Lung (tissue), 12 donors: ENCODE measurements around the gene BAZ1A. TPM values are rescaled to one million over a fixed set of nuclear protein-coding genes. Genes with fewer than 3 reads are reported as not detected.

Source experiments
- ATAC-seq: fragments of 200-7000 bp; cut with Tn5 transposase; one replicate; pipeline ENCODE4 v1.9.1; 2020; ENCODE audit warnings: moderate number of reproducible peaks; ENCODE audit not compliant: insufficient read depth, low FRiP score
- DNase-seq, 3 donors: peaks; one replicate each; pipeline ENCODE4 v3.0.0-alpha.2; 2013 to 2017
- H3K27ac ChIP-seq, 2 donors: one replicate each; pipeline ENCODE4 v1.5.1; 2013; ENCODE audit warnings: mild to moderate bottlenecking in 2 of 2, moderate library complexity in 2 of 2, control low read depth in 1 of 2, inconsistent platforms in 1 of 2, low read depth in 1 of 2, low read length in 1 of 2
- H3K27me3 ChIP-seq, 3 donors: one replicate each; pipeline ENCODE4 v1.5.1; 2013; ENCODE audit warnings: low read length in 2 of 3; ENCODE audit not compliant: control insufficient read depth in 3 of 3, insufficient read depth in 3 of 3
- H3K36me3 ChIP-seq, 4 donors: one replicate each; pipeline ENCODE4 v1.5.1; 2013; ENCODE audit warnings: low read length in 4 of 4, mild to moderate bottlenecking in 1 of 4, moderate library complexity in 1 of 4; ENCODE audit not compliant: control insufficient read depth in 4 of 4, insufficient read depth in 4 of 4
- H3K4me1 ChIP-seq, 5 donors: one replicate each; pipeline ENCODE4 v1.5.1; 2013; ENCODE audit warnings: low read length in 5 of 5, mild to moderate bottlenecking in 2 of 5, moderate library complexity in 1 of 5; ENCODE audit not compliant: control insufficient read depth in 5 of 5, insufficient read depth in 5 of 5
- H3K4me3 ChIP-seq: one replicate; pipeline ENCODE4 v1.5.1; 2013; ENCODE audit warnings: mild to moderate bottlenecking, control low read depth, moderate library complexity
- H3K9ac ChIP-seq, 2 donors: one replicate each; pipeline ENCODE4 v1.5.1; 2013; ENCODE audit warnings: low read length in 2 of 2, control low read depth in 1 of 2; ENCODE audit not compliant: insufficient read depth in 1 of 2
- H3K9me3 ChIP-seq, 4 donors: one replicate each; pipeline ENCODE4 v1.5.1; 2013; ENCODE audit warnings: low read length in 3 of 4, mild to moderate bottlenecking in 1 of 4, moderate library complexity in 1 of 4; ENCODE audit not compliant: control insufficient read depth in 4 of 4, insufficient read depth in 3 of 4
- WGBS, 2 donors: extraction: QIAGEN DNeasy Blood & Tissue Kit; methylation state at CpG; one replicate each; pipeline ENCODE4 v1.1.7; 2013; 5-methylcytosine and 5-hydroxymethylcytosine counted together
- polyA plus RNA-seq, 2 donors: library from polyadenylated mRNA; stranded (reverse); fragments of 200-250 nt; gene quantifications; one replicate each; pipeline ENCODE4 v1.2.1, GENCODE V29; 2013
- total RNA-seq, 2 donors: library from RNA; depleted of rRNA in 1 of 2; stranded (reverse); fragments of >200 nt in 1 of 2; gene quantifications; one replicate each; pipeline ENCODE4 v1.2.1, GENCODE V29; 2014 to 2021
- TF ChIP-seq, protein P1 (sequence below): IDR thresholded peaks from 2 replicates; pipeline ENCODE4 v1.5.1; 2012; ENCODE audit warnings: mild to moderate bottlenecking; ENCODE audit errors: control extremely low read depth, extremely low read depth
- donor health status: control.
- donor health status: control.
- donor health status: Bipolar disorder and iron deficiency.
- donor health status: healthy.
- donor health status: DM: yes; HTN: yes; CAD: no.

Gene BAZ1A
- total and polyA plus RNA-seq, 4 donors, result 17.2 to 52.4 (median 32.1) TPM

DNA sequence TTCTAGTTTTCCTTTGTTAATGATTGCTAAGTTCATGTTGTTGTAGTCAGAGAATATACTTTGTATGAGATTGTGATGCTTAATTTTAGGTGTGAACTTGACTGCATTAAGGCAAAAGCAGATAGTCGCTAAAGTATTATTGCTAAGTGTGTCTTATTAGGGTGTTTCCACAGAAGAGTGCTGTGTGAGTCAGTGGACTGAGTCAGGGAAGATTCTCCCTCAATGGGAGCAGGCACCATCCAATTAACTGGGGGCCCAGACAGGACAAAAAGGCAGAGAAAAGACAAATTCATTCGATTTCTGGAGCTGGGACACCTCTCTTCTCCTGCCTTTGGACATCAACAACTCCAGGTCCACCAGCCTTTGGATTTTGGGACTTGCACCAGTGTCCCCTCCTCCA lies 48.5 kb downstream of the BAZ1A start:
- DNase-seq (no peak), ATAC-seq (no peak)
- TF ChIP-seq, protein P1, sequence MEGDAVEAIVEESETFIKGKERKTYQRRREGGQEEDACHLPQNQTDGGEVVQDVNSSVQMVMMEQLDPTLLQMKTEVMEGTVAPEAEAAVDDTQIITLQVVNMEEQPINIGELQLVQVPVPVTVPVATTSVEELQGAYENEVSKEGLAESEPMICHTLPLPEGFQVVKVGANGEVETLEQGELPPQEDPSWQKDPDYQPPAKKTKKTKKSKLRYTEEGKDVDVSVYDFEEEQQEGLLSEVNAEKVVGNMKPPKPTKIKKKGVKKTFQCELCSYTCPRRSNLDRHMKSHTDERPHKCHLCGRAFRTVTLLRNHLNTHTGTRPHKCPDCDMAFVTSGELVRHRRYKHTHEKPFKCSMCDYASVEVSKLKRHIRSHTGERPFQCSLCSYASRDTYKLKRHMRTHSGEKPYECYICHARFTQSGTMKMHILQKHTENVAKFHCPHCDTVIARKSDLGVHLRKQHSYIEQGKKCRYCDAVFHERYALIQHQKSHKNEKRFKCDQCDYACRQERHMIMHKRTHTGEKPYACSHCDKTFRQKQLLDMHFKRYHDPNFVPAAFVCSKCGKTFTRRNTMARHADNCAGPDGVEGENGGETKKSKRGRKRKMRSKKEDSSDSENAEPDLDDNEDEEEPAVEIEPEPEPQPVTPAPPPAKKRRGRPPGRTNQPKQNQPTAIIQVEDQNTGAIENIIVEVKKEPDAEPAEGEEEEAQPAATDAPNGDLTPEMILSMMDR, result no peak
- Histone ChIP-seq H3K27ac (no peak overlapping the region), H3K4me1 (no peaks in the 10 kb centered on the region), H3K27me3 (no peaks in the 10 kb centered on the region), H3K9me3 (no peaks in the 10 kb centered on the region), H3K4me3 (no peak overlapping the region), H3K9ac (no peak overlapping the region), H3K36me3 (peaks cover 0 to 8% (median 2%) of the 10 kb centered on the region in 4 donors)
- 91 to 99% methylated on average over 2 of the region's 2 CpGs for WGBS, 2 donors

DNA sequence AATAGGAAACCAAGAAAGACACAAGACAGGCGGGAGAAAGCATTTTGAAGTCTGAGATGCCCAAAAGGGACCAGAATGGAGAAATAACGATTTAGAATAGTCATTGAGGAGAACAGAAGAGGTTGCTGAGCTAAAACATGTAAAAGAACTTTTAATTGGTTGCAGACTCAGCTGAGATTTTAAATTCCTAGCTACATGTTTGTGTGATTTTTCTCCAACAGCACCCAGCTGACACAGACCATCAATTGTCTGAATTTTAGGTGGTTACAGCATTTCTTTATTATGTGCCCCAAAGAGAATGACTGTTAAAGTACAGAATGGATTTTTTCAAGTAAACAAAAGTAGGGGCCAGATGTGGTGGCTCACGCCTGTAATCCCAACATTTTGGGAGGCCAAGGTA lies 50.3 kb downstream of the BAZ1A start:
- Histone ChIP-seq H3K9me3 (no peaks in the 10 kb centered on the region), H3K4me1 (no peaks in the 10 kb centered on the region), H3K27ac (no peak overlapping the region), H3K36me3 (peaks cover 0 to 11% (median 2%) of the 10 kb centered on the region in 4 donors), H3K27me3 (no peaks in the 10 kb centered on the region), H3K9ac (no peak overlapping the region), H3K4me3 (no peak overlapping the region)
- DNase-seq (no peak), ATAC-seq (no peak)
- TF ChIP-seq, protein P1, result no peak
- 86 to 89% methylated on average over 3 of the region's 3 CpGs for WGBS, 2 donors

DNA sequence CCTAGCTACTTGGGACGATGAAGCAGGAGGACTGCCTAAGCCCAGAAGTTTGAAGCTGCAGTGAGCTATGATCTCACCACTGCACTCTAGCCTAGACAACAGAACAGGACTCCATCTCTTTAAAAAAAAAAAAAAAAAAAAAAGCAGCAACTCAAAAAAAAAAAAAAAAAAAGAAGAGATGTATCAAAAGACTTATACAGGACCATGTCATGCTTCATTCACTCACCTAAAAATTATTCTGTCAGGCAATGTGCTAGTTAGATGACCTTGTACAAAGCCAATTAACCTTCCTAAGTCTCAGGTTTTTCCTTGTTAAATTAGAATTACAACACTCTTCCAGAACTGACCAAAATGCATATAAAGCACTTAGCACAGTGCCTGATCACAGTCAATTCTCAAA lies 50.9 kb downstream of the BAZ1A start:
- H3K36me3 ChIP-seq, result peaks cover 0 to 11% (median 2%) of the 10 kb centered on the region in 4 donors
- no peaks in the 10 kb centered on the region for H3K9me3 ChIP-seq
- H3K9ac ChIP-seq, result no peak overlapping the region
- no peaks in the 10 kb centered on the region for H3K27me3 ChIP-seq
- H3K4me1 ChIP-seq, result no peaks in the 10 kb centered on the region
- DNase-seq (no peak), ATAC-seq (no peak)
- 92 to 97% methylated on average over 1 of the region's 1 CpG for WGBS, 2 donors
- no peak overlapping the region for H3K4me3 ChIP-seq
- TF ChIP-seq, protein P1, result no peak
- no peak overlapping the region for H3K27ac ChIP-seq

DNA sequence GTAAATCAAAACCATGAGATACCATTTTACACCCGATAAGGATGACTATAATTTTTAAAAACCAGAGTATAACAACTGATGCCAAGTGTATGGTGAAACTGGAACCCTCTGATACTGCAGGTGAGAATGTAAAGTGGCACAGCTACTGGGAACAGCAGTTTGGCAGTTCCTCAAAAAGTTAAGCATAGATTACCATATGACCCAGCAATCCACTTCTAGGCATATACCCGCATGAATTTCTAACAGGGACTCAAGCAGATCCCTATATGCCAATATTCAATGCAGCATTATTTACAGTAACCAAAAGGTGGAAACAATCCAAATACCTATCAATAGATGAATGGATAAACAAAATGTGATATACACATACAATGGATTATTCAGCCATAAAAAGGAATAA lies 57.4 kb downstream of the BAZ1A start:
- no peak overlapping the region for H3K9ac ChIP-seq
- H3K4me3 ChIP-seq, result no peak overlapping the region
- TF ChIP-seq, protein P1, result no peak
- 93 to 95% methylated on average over 2 of the region's 2 CpGs for WGBS, 2 donors
- H3K9me3 ChIP-seq, result no peaks in the 10 kb centered on the region
- H3K4me1 ChIP-seq, result peaks cover 0 to 2% (median 0%) of the 10 kb centered on the region in 5 donors
- no peaks in the 10 kb centered on the region for H3K27me3 ChIP-seq
- ATAC-seq (no peak), DNase-seq (no peak)
- peaks cover 0 to 9% (median 4%) of the 10 kb centered on the region in 4 donors for H3K36me3 ChIP-seq
- H3K27ac ChIP-seq, result no peak overlapping the region
